GM18508 (cell line): ENCODE results near the gene LDHD.

Source experiments
- ATAC-seq: cut with Tn5 transposase; IDR thresholded peaks from one replicate; pipeline ENCODE4 v1.9.1; 2021; ENCODE audit warnings: moderate number of reproducible peaks; ENCODE audit not compliant: insufficient read depth, unreplicated experiment

Gene LDHD

GRCh38 chr16:75064403-75065148 lies 52.0 kb downstream of the LDHD start:
- ATAC-seq: no peak

- no peak for ATAC-seq
Observed at GRCh38 chr16:75063549-75064088, 53.0 kb downstream of the LDHD start.

- ATAC-seq: no peak
Observed at GRCh38 chr16:75062976-75063346, 53.6 kb downstream of the LDHD start.

- no peak for ATAC-seq
Observed at GRCh38 chr16:75062135-75062975, 54.2 kb downstream of the LDHD start.
